ENCODE data around the gene BTN2A1.

The BTN2A1 gene

DNA sequence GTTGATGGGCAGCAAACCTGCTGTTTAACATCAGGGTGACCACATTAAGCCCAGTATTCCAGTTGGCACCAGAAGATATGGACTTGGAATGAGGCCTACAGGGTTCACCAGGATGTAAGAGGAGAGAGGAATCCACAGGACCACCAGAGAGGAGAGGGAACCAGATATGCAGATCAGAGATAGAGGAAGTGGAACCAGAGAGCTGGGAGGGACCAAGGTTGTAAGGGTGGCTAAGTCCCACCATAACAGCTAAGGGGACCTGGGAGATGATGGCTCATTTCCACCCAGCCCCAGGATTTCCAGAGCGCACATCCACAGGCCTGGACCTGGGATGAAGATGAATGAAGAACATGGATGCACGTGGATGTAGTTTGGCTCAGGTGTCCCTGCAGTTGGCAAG is 11.1 kb downstream of the BTN2A1 start:
- DNase-seq (ENCODE audit: low spot score) = no peak

DNA sequence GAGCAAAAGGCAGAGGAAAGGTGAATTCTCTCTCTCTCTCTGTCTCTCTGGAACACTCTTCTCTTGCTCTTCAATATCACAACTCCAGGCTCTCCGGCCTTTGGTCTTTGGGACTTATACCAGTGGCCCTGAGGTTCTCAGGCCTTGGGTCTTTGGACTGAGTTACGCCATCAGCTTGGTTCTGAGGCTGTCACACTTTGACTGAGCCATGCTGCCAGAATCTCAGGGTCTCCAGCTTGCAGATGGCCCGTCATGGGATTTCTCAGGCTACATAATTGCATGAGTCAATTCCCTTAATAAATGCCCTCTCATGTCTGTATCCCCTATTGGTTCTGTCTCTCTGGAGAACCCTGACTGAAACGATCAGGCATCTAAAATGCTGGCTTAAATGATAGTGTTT is 12.9 kb downstream of the BTN2A1 start:
- no peak for DNase-seq (ENCODE audit: low spot score)

DNA sequence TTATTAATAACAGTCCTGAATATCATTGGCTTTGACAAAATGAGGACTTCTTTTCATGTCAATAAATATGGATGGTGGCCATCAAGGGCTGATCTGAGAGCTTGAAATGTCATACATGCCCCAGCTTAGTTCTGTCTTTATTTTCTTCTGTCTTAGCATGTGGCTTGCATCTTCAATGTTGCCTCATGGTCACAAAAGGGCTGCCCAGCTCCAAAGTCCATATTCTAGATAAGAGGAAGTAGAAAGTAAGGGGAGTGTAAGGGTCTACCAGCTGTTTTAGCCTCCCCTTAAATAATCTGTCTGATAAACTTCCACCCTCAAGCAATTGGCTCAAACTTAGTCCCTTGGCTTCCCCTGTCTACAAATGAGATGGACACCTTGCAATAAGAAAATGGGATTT is 14.2 kb downstream of the BTN2A1 start:
- DNase-seq (ENCODE audit: low spot score) = no peak

DNA sequence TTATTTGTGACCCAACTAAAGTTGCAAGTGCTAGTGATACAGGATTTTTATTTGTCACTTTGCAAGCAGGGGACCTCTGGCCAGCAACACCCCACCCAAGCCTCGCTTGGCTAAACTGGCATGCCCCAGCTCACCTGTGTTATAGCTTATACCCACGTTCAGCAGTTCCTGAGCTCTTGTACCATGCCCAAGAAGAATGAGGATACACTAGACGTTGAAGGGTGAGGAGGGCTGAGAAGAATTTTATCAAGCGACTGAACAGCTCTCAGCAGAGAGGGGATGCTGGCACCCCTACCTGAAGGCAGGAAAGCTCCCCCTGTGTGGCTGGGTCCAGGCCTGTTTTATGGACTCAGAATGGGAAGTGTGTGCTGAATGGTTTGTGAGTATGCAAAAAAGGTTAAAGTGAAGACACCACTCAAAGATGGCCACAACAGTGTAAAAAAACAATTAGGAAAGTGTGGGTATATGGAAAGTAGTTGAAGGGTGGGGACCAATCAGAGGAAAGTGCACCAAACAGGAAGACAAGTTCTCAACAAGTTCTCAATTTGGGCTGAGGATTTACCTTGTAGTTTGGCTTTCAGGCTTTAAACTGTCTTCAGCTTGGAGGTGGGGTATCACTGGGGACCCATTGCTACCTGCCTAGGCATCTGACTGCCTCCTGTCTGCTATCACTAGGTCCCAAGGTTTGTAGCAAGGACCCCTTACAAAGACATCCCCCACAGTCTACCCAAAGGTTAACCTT is 15.0 kb downstream of the BTN2A1 start:
- DNase-seq (ENCODE audit: low spot score) = no peak

DNA sequence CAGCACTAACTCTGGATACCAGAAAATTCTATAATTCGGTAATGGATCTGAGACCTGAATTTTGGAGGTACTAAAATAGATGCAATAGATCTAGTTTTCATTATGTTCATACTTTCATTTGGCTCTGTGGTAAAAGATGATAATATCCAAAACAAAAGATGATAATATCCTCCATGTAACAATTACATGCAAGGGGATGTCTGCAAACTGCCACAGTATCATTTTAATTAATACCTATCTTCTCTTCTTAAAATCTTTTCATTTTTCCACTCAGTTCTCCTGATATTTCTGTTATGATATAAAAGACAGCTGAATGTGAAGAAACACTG is 15.6 kb downstream of the BTN2A1 start:
- no peak for DNase-seq (ENCODE audit: low spot score)

DNA sequence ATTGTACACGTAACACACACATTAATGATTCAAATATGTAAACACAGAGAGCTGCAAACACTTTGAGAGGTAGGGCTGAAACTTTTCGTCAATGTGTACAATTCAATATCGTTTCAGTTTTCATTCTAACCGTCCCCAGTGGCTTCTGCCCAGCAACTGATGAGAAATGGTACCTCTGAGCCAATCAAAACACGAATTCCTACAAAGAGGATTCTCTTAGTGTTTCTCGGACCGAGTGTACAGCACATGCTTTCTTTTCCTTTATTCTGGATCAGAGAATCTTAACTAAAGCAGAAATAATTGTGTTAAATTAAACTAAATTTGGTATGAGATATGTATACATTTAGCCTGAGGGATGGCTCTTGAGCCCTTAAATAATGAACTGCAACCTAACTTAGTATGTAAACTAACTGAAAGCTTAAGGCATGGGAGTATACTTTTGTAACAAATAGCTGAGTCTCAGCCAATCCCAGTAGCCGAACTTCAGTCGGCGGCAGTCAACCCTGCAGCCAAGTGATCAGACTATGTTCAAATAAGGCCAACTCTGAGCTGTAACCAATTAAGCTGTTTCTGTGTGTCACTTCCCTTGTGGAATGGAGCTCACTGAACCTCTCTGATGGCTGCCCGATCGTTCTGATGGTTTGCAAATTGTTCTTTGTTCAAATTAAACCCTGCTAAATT is 16.1 kb downstream of the BTN2A1 start:
- DNase-seq (ENCODE audit: low spot score) = peak; percentile 67

DNA sequence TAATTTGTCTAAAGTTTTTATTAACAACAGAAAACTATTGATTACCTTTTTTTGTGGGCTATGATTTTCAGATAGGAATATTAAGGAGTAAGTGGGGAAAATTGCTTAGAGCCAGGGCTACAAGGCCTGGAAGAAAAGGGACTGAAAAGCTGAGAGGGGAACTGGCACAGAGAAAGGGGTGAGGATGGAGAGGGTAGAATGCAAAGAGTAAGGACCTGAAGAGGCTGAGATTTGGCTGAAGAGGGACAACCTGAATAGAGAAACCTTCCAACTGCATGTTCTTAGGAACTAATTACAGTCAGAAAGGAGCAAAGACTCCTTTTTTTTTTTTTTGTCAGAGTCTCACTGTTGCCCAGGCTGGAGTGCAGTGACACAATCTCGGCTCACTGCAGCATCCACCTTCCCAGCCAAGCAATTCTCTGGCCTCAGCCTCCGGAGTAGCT is 16.7 kb downstream of the BTN2A1 start:
- no peak for DNase-seq (ENCODE audit: low spot score)

DNA sequence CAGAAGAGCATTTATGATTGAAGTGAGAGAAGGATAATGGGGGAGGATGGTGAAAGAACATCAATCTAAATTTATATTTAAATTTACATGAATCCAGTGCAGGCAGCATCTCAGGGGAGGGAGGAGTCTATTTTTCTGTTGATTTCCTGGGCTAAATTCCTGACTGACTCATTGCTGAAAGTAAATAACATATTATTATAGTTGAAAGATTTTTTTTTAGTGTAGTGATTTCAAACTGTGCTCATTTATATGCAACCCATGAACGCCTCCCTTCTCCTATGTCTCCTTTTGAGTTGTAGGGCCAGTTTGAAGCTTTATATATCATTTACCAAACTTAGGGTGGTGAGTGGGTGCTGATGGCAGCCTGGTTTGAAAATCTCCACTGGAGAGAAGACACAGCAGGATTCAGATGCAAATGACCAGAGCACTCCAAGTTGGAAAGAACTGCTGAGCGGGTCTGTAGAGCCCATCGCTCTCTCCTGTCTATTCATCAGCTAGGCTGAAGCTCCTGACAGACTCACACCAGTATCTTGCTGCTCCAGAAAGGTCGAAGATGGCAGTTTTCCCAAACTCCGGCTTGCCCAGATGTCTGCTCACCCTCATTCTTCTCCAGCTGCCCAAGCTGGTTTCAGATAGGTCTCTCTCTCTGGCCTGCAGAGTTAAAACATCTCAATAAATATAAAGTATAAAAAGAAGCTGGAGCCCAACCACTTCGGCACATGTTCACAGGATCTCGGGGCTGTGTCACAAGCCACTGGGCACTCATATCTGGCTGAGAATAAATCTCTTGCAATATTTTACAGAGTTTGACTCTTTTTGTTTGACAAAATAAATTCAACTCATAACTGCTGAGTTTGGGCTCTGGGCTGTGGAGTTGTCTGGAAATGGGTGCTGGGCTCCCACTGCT is 18.3 kb downstream of the BTN2A1 start:
- DNase-seq (ENCODE audit: low spot score) = peak; percentile 27

DNA sequence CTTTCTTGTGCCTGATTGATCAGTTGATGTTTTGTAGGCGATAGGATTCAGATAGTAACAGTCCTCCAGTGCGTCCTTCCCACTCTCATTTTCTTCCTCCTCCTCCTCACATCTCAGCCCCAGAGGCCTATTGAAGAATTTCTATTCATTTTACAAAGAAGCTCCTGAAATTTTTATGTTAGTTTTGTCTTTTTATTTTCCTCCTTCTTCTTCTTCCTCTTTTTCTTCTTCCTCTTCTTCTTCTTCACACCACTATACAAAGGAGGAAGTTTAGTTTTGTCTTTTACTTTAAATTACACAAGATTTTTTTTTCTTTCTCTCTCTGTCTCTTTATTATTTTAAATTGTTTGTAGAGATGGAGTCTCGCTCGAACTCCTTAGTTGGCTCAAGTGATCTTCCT is 19.1 kb downstream of the BTN2A1 start:
- DNase-seq (ENCODE audit: low spot score) = no peak

DNA sequence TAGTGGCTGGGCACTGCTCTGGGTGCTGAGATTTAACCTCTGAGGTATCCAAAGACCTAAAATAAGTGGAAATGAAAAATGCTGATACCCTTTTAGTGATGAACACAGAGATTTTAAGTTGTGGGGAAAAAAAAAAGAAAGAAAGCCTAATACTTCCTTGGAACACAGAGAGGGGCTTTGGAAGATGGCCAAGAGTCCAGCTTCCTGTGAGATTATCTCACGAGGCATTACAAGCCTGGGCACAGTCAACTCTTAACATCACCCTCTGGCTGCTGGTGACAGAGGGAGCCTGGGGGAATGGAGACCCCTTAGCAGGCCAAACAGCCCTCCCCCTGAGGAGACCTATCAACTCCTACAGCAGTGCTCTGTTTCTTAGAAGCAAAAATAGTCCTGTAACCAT is 19.7 kb downstream of the BTN2A1 start:
- no peak for DNase-seq (ENCODE audit: low spot score)

DNA sequence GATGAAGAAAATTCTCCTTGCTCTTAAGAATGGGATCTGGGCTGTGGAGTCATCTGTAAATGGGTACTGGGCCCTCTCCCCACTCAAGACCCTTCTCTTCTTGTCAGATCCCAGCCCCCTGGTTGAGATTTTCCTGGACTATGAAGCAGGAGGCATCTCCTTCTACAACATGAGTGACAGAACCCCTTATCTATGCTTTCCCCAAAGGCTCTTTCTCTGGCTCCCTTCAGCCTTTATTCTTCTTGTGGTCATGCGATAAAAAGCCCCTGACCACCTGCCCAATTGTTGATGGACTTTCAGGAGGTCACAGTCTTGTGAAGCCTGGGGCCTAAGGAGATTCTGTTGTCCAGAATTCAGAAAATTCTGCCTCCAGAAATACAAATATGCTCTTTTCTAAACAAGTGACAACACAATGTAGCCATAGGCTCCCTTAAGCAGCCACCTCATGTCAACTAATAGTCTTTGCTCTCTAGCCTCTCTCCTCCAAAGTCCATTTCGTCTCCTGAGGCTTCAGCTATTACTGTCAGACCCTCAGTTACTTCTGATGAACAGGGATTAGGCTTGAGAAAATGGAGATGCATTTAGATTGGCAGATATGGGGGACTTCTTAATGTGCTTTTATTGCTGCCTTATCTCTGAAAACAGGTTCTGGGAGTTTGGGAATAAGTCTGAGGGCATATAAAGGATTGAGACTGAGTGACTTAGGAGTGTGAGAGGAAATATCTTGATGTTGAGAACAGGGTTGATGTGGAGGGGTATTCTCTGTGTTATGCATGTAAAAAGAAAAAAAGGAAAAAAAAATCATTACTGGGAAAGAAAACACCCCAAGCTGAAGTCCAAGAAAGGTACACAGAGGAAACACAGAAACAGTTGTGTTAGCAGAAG is 20.6 kb downstream of the BTN2A1 start:
- DNase-seq (ENCODE audit: low spot score) = no peak

DNA sequence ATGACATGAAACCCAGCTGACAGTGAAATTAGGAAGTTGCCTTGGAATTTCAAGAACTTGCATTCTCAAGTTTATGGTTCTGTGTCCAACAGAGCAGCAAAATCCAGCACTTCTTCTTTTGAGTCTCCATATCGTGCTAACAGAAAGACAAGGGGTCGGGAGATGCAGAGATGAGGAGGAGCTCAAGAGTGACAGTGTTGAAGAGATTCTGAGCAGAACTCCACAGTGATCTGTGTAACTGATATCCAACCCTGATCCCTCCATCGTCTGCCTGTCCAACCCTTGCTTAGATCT is 21.2 kb downstream of the BTN2A1 start:
- DNase-seq (ENCODE audit: low spot score) = no peak

DNA sequence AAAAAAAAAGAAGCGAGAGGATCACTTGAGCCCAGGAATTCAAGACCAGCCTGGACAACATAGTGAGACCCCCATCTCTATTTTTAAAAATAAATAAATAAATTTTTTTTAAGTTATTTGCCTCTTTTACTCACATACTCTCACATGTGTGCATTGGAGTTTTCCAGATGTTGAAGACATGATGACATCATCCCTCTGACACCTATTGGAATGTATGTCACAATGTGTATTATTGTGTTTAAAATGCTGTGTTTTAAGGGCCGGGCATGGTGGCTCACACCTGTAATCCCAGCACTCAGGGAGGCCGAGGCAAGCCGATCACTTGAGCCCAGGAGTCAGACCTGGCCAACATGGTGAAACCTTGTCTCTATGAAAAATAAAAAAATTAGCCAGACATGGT is 24.6 kb downstream of the BTN2A1 start:
- no peak for DNase-seq (ENCODE audit: low spot score)

DNA sequence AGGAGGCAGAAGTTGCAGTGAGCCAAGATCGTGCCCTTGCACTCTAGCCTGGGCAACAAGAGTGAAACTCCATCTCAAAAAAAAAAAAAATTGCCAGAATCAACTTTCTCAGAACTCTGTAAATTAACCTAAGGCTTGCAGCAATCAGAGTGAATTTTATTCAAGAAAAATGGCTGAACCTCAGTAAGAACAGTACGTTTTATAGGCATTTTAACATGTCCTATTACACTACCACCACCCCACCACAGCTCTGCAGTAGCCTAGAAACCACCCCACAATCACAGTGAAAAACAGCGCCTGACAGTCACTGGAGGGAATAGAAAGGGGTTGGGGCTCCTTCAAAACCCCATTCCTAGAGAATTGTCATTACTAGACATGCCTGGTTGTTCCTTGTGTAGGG is 26.0 kb downstream of the BTN2A1 start:
- no peak for DNase-seq (ENCODE audit: low spot score)

DNA sequence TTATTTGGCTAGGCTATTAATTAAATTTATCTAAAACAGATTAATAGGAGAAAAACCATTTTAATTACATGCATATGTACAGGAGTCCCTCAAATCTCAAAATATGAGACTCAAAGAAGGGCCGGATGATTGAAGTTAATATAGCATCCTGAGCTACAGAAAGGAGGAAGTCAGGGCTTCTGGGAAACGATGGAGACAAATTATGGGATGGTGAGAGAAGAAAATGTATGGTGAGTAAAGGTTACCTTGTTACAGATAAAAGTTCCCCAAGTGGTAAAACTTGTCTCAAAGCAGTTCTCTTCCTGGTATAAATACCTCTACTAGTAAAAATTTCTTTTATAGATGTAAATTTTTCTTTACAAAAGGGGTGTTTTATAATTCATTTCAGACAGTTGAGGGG is 26.4 kb downstream of the BTN2A1 start:
- no peak for DNase-seq (ENCODE audit: low spot score)

DNA sequence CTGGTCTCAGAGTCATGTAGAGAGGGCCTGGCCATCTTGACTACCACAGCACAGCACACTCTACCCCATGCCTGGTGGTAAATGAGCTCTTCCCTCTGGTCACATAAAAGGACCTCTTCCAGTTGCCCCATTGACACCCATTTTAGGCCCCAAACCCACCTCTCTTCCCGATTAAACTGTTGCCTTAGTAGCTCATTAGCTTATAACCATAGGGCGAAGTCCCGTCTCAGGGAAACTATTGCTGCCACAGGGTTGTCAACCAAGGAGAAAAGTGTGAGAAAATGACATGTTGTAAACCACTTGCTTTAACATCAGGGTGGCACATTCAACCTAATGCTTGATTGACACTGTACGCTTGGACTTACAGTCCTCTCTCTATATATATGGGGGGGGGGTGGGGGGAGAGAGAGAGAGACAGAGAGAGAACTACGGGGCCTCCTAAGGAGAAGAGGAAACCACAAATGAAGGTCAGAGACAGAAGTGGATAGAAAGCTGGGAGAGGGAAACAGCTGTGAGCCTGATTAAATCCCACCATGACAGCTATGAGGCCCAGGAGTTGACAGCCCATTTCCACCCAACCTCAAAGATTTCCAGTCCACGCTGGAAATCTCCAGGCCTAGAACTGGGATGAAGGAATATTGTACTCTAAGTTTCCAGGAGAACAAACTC is 27.5 kb downstream of the BTN2A1 start:
- DNase-seq (ENCODE audit: low spot score) = no peak

DNA sequence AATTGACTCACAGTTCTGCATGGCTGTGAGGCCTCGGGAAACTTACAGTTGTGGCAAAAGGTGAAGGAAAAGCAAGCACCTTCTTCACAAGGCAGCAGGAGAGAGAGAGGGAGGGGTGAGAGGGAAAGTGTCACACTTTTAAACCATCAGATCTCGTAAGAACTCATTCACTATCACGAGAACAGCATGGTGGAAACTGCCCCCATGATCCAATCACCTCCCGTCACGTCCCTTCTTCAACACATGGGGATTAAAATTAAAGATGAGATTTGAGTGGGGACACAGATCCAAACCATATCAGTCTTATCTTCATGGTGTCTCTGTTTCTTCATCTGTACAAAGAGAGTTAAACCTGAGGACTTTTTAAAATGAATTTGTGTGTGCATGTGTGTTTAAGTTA is 28.6 kb downstream of the BTN2A1 start:
- no peak for DNase-seq (ENCODE audit: low spot score)

DNA sequence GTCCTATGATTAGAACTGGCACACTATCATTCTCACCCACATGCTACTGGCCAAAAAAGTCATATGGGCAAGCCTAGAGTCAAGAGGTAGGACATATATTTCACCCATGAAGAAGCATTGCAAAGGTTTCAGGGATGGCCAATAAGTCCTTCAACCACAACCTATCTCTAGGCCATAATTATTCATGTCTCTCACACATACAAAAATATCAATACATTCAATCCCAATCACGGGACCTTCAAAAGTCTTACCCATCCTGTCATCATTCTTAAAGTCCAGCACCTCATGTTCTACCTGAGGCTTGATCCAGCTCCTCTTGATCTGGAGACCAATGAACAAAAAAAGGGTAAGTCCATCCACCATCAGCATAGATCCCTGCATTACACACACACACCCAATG is 29.7 kb downstream of the BTN2A1 start:
- DNase-seq (ENCODE audit: low spot score) = no peak

DNA sequence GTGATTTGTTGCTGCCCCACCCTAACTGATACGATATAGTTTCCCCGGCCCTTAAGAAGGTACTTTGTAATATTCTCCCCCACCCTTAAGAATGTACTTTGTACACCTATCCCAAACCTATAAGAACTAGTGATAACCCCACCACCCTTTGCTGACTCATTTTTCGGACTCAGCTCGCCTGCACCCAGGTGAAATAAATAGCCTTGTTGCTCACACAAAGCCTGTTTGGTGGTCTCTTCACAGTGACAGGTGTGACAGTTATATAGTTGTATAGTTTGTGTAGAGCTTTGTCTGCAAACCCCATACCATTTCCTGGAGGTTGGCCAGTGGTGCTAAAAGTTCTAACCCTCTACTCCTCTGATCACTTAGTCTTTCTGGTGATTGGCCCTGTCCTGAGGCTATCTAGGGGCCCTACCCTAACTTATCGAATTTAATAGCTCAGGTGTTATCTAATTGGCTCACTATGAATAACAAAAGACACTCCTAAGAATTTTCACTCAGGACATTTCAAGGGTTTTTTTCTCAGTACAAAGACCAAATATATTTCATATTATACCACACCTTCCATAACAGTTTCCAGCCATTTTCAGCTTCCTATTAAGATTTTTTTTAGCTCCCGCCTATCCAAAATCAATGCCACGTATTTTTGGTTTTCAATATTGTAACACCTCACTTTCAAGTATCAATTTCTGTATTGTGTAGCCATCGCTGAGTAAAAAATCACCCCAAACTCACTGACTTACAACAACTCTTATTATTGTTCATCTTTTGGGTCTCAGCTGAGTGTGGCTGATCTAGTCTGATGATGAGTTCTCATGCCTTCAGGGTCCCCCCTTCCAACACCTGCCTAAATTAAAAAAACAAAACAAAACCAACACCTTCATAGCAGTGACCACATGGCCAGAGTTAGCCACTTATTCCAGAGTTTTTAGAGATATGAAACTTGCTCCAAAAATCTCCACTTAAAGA is 32.5 kb downstream of the BTN2A1 start:
- DNase-seq (ENCODE audit: low spot score) = no peak

DNA sequence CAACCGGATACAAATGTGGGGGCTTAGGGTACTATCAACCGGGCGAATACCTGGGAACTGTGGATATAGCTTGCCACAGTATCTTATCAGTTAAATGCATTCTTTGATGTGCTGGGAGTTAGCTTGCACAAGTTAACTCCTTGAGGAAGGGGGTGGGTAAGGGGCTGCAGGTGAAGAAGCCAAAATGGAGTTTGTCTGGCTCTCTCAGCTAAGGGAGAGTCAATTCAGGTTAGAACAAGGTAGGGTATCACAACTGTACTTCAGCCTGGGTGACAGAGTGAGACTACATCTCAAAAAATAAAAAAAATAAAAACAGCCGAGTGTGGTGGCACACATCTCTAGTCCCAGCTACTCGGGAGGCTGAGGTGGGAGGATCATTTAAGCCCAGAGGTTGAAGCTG is 33.8 kb downstream of the BTN2A1 start:
- DNase-seq (ENCODE audit: low spot score) = no peak
